ENCODE measurements around the gene NOL6. TPM values are rescaled to one million over a fixed set of nuclear protein-coding genes. Genes with fewer than 3 reads are reported as not detected.

NOL6 gene
- total and polyA plus RNA-seq, 8 donors: 10.9 to 28.2 (median 18.9) TPM

- intact Hi-C loops (cut with DNase I): loop anchor here in 1 of 3 donors (5.0 kb wide), 1 partner anchor 46 kb away; no protein-coding TSS in a partner anchor
- DNase-seq: no peak
- 62 to 67% methylated on average over 3 of the region's 3 CpGs for WGBS, 2 donors
- H3K4me1 ChIP-seq: peaks cover 0 to 6% (median 2%) of the 10 kb centered on the region in 3 donors
- no peaks in the 10 kb centered on the region for H3K36me3 ChIP-seq
- FAIRE-seq: no peak
- no peak overlapping the region for H3K4me3 ChIP-seq
- H3K27me3 ChIP-seq: no peaks in the 10 kb centered on the region
- H3K27ac ChIP-seq: no peak overlapping the region
- ATAC-seq: no peak
- TF ChIP-seq CTCF (IDR thresholded peaks at IDR 0.05): no peak
- no peaks in the 10 kb centered on the region for H3K9me3 ChIP-seq
Measured at GRCh38 chr9:33453286-33453860, 20.4 kb downstream of the NOL6 start.

GRCh38 chr9:33452828-33453271 lies 20.9 kb downstream of the NOL6 start:
- H3K9me3 ChIP-seq: no peaks in the 10 kb centered on the region
- intact Hi-C loops (cut with DNase I): loop anchor here in 1 of 3 donors (5.0 kb wide), 1 partner anchor 46 kb away; no protein-coding TSS in a partner anchor
- H3K4me3 ChIP-seq: no peak overlapping the region
- ATAC-seq: peak; percentile 51 to 89 (median 80)
- H3K36me3 ChIP-seq: no peaks in the 10 kb centered on the region
- peak in 5 of 6 donors; percentile 40 to 75 (median 69) for DNase-seq
- TF ChIP-seq CTCF (IDR thresholded peaks at IDR 0.05): peak; percentile 24 to 51 (median 43)
- H3K27ac ChIP-seq: no peak overlapping the region
- WGBS, 2 donors: 14 to 15% methylated on average over 7 of the region's 7 CpGs
- H3K4me1 ChIP-seq: peaks cover 0 to under 1% (median 0%) of the 10 kb centered on the region in 3 donors
- H3K27me3 ChIP-seq: no peaks in the 10 kb centered on the region
- no peak for FAIRE-seq

GRCh38 chr9:33450621-33451146 lies 23.0 kb downstream of the NOL6 start:
- Histone ChIP-seq H3K36me3 (no peaks in the 10 kb centered on the region), H3K4me3 (no peak overlapping the region), H3K4me1 (peaks cover 0 to 5% (median 0%) of the 10 kb centered on the region in 3 donors), H3K27me3 (no peaks in the 10 kb centered on the region), H3K27ac (no peak overlapping the region), H3K9me3 (no peaks in the 10 kb centered on the region)
- no peak for TF ChIP-seq CTCF (IDR thresholded peaks at IDR 0.05)
- no peak for DNase-seq
- FAIRE-seq: no peak
- intact Hi-C loops (cut with DNase I): loop anchor here in 1 of 3 donors (5.0 kb wide), 1 partner anchor 43 kb away; no protein-coding TSS in a partner anchor
- no peak for ATAC-seq
- 85 to 94% methylated on average over 4 of the region's 4 CpGs for WGBS, 2 donors

GRCh38 chr9:33449715-33450114 lies 24.0 kb downstream of the NOL6 start:
- Histone ChIP-seq H3K27ac (no peak overlapping the region), H3K4me3 (no peak overlapping the region), H3K27me3 (no peaks in the 10 kb centered on the region), H3K4me1 (peaks cover 0 to 9% (median 0%) of the 10 kb centered on the region in 3 donors), H3K9me3 (no peaks in the 10 kb centered on the region), H3K36me3 (no peaks in the 10 kb centered on the region)
- no peak for FAIRE-seq
- DNase-seq: no peak
- intact Hi-C loops (cut with DNase I): loop anchor here in 1 of 3 donors (5.0 kb wide), 1 partner anchor 42 kb away; no protein-coding TSS in a partner anchor
- no peak for ATAC-seq
- TF ChIP-seq CTCF (IDR thresholded peaks at IDR 0.05): no peak
- 92 to 94% methylated on average over 5 of the region's 5 CpGs for WGBS, 2 donors
